HCT116 (cell line): ENCODE results near the gene FANK1. TPM values are rescaled to one million over a fixed set of nuclear protein-coding genes. Genes with fewer than 3 reads are reported as not detected.

ENCODE experiments used
- ATAC-seq: fragments of 200-7000 bp; cut with Tn5 transposase; 2 replicates; pipeline ENCODE4 v1.9.1; 2020; ENCODE audit warnings: mild to moderate bottlenecking, moderate library complexity
- BruUV-seq: library from RNA; stranded (reverse); fragments of 400-500 nt; replicated peaks from 2 replicates; lab custom pipeline; 2021; lab: Mats Ljungman, UMichigan
- CTCF ChIA-PET: fragments of 300-600 bp; sonication (Branson Sonifier 250); formaldehyde crosslinking; loops from one replicate; lab custom pipeline; 2021; ENCODE audit warnings: antibody characterized with exemption; lab: Charles Lee
- POLR2A ChIA-PET: fragments of 300-600, 350-600 bp; sonication (Branson Sonifier 250); formaldehyde crosslinking; loops from one replicate; lab custom pipeline; 2021; ENCODE audit warnings: antibody characterized with exemption; lab: Charles Lee
- RAD21 ChIA-PET, 2 experiments: fragments of 300-600 bp; sonication (Branson Sonifier 250); formaldehyde crosslinking; loops; one replicate each; lab custom pipeline; 2023; ENCODE audit warnings: low total read pairs in 2 of 2; ENCODE audit not compliant: uncharacterized antibody in 2 of 2, unreplicated experiment in 2 of 2, low non-redundant PET in 1 of 2; lab: Charles Lee
- DNase-seq: peaks from one replicate; pipeline ENCODE4 v3.0.0-alpha.2; 2010; ENCODE audit warnings: low read depth, low spot score
- H2AFZ ChIP-seq: fragments of 200-600 bp; shearing (Covaris generic), sonication (generic); 2 replicates; pipeline ENCODE4 v1.6.1; 2017; ENCODE audit warnings: low read depth, mixed run types, mixed read lengths, antibody characterized with exemption, low read length; ENCODE audit not compliant: poor library complexity, severe bottlenecking
- H3K27ac ChIP-seq: 2 replicates; pipeline ENCODE4 v1.5.1; 2012; ENCODE audit warnings: low read depth, low read length
- H3K27me3 ChIP-seq: fragments of 200-600 bp; sonication (generic); 2 replicates; pipeline ENCODE4 v1.6.1; 2016; ENCODE audit warnings: mixed run types, low read length, mixed read lengths; ENCODE audit not compliant: insufficient read depth
- H3K36me3 ChIP-seq, 2 experiments: fragments of 200-500 bp in 1 of 2; fragments of 200-600 bp in 1 of 2; sonication (Bioruptor generic) in 1 of 2; sonication (generic) in 1 of 2; 2 replicates each; pipeline versions ENCODE4 v1.5.1 to v1.6.1; 2014 to 2016; ENCODE audit warnings: low read length in 2 of 2, inconsistent platforms in 1 of 2, mixed read lengths in 1 of 2, mixed run types in 1 of 2; ENCODE audit not compliant: insufficient read depth in 2 of 2, control insufficient read depth in 1 of 2
- H3K4me1 ChIP-seq, 2 experiments: fragments of 200-600 bp in 1 of 2; sonication (generic) in 1 of 2; 2 replicates each; pipeline versions ENCODE4 v1.5.1 to v1.6.1; 2012 to 2017; ENCODE audit warnings: low read length in 2 of 2, inconsistent platforms in 1 of 2, mild to moderate bottlenecking in 1 of 2, mixed read lengths in 1 of 2, mixed run types in 1 of 2, moderate library complexity in 1 of 2; ENCODE audit not compliant: insufficient read depth in 2 of 2, control insufficient read depth in 1 of 2
- H3K4me2 ChIP-seq: fragments of 200-600 bp; sonication (generic); 2 replicates; pipeline ENCODE4 v1.6.1; 2017; ENCODE audit warnings: mixed run types, low read length, mixed read lengths
- H3K4me3 ChIP-seq, 2 experiments: fragments of 200-600 bp in 1 of 2; sonication (generic) in 1 of 2; replicated peaks in 1 of 2; 2 replicates each; pipeline ENCODE4 v1.5.1; 2011 to 2016; ENCODE audit warnings: low read length in 2 of 2, control low read depth in 1 of 2, low read depth in 1 of 2, mild to moderate bottlenecking in 1 of 2, mixed read lengths in 1 of 2, mixed run types in 1 of 2
- H3K79me2 ChIP-seq: fragments of 200-600 bp; sonication (generic); 2 replicates; pipeline ENCODE4 v1.6.1; 2017; ENCODE audit warnings: mild to moderate bottlenecking, mixed run types, low read length, moderate library complexity, mixed read lengths; ENCODE audit not compliant: insufficient read depth
- H3K9ac ChIP-seq: fragments of 200-600 bp; sonication (generic); 2 replicates; pipeline ENCODE4 v1.6.1; 2016; ENCODE audit warnings: low read length, mixed read lengths
- H3K9me2 ChIP-seq: fragments of 200-600 bp; sonication (generic), shearing (Covaris generic); 2 replicates; pipeline ENCODE4 v1.6.1; 2017; ENCODE audit warnings: mixed run types, mild to moderate bottlenecking, moderate library complexity; ENCODE audit not compliant: insufficient read depth
- H3K9me3 ChIP-seq, 2 experiments: fragments of 200-500 bp in 1 of 2; fragments of 200-600 bp in 1 of 2; sonication (Bioruptor generic) in 1 of 2; sonication (generic) in 1 of 2; 2 replicates each; pipeline ENCODE4 v1.6.1; 2014 to 2017; ENCODE audit warnings: low read length in 2 of 2, mixed read lengths in 2 of 2, inconsistent platforms in 1 of 2, low read depth in 1 of 2, mild to moderate bottlenecking in 1 of 2, mixed run types in 1 of 2, moderate library complexity in 1 of 2; ENCODE audit not compliant: control insufficient read depth in 1 of 2, insufficient read depth in 1 of 2
- H4K20me1 ChIP-seq: fragments of 200-600 bp; sonication (generic), shearing (Covaris generic); 2 replicates; pipeline ENCODE4 v1.6.1; 2017; ENCODE audit warnings: mixed run types, mild to moderate bottlenecking, moderate library complexity; ENCODE audit not compliant: insufficient read depth
- EZH2phosphoT487 ChIP-seq: fragments of 200-600 bp; IDR thresholded peaks from 2 replicates; pipeline ENCODE4 v1.6.1; 2018; ENCODE audit warnings: antibody characterized with exemption, borderline replicate concordance
- JUND ChIP-seq: IDR thresholded peaks from 2 replicates; pipeline ENCODE4 v1.6.1; 2012
- SRF ChIP-seq: IDR thresholded peaks from 2 replicates; pipeline ENCODE4 v1.6.1; 2012; ENCODE audit warnings: low read depth
- ZBTB33 ChIP-seq: IDR thresholded peaks from 2 replicates; pipeline ENCODE4 v1.6.1; 2011; ENCODE audit warnings: mild to moderate bottlenecking, low read length, moderate library complexity; ENCODE audit not compliant: insufficient replicate concordance; ENCODE audit errors: extremely low read depth
- intact Hi-C: fragments of 100-400 bp; cut with micrococcal nuclease; formaldehyde crosslinking; loops from 2 replicates; pipeline ENCODE4 v1.10.0; 2022
- total RNA-seq: library from RNA; stranded (reverse); gene quantifications from one replicate; pipeline ENCODE4 v1.2.1, GENCODE V29; 2021; ENCODE audit not compliant: unreplicated experiment

FANK1 gene
- total RNA-seq, 1 experiment from 2014 or later: 5.4 TPM

DNA sequence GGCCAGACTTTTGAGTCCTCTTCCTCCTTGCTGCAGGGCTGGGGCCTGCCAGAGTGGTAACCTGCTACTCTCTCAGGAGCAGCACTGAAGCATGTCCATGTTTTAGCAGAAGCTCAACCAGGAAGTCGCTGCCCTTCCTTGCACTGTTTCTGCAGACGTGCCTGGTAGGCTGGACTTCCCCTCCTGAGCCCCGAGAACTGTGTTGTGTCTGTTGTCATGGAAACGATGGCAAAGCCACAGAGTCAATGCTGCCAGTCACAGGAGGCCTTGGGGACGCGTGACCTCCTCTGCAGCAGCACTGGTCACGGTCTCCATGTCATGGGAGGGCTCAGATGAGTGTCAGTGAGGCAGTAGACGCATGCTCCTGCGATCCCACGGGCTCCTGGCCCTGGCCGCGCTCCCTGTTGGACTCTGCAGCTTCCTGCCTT is 145.5 kb downstream of the FANK1 start:
- ChIA-PET RAD21 (no interaction called here), CTCF (no interaction called here), POLR2A (no interaction called here)
- ATAC-seq (peak; percentile 39; the same call in 1 of the 2 replicates), DNase-seq (no peak)
- Histone ChIP-seq H3K79me2 (no peaks in the 10 kb centered on the region), H3K9me3 (no peaks in the 10 kb centered on the region), H4K20me1 (no peaks in the 10 kb centered on the region), H3K9me2 (no peaks in the 10 kb centered on the region), H3K27ac (no peak overlapping the region), H3K27me3 (0 out of 2 replicates have a peak, but pooled peaks cover 3% of the 10 kb centered on the region), H3K4me3 (no peak overlapping the region), H3K36me3 (no peaks in the 10 kb centered on the region), H2AFZ (no peak overlapping the region), H3K9ac (no peak overlapping the region), H3K4me1 (no peaks in the 10 kb centered on the region), H3K4me2 (no peak overlapping the region)
- no TSS peak for BruUV-seq
- TF ChIP-seq JUND (no peak), EZH2phosphoT487 (no peak)
- intact Hi-C loops: no loop called here

GRCh38 chr10:126042354-126042753 is 146.0 kb downstream of the FANK1 start:
- no peak for ATAC-seq
- BruUV-seq: no TSS peak
- RAD21 ChIA-PET: no interaction called here

More at GRCh38 chr10:126042354-126042753, 146.0 kb downstream of the FANK1 start:
- TF ChIP-seq ZBTB33: no peak
- TF ChIP-seq SRF: no peak
- TF ChIP-seq, all 23 proteins: peak for 0
- POLR2A ChIA-PET: no interaction called here
- H3K4me1 ChIP-seq: no peaks in the 10 kb centered on the region
- H3K79me2 ChIP-seq: no peaks in the 10 kb centered on the region
- H3K9ac ChIP-seq: no peak overlapping the region
- no peaks in the 10 kb centered on the region for H3K9me2 ChIP-seq
- no peak overlapping the region for H3K27ac ChIP-seq
- intact Hi-C loops: no loop called here
- H3K27me3 ChIP-seq: no peaks in the 10 kb centered on the region
- no peak for DNase-seq
- H3K4me3 ChIP-seq: no peak overlapping the region
- H3K36me3 ChIP-seq: no peaks in the 10 kb centered on the region
- no peak overlapping the region for H3K4me2 ChIP-seq
- H2AFZ ChIP-seq: no peak overlapping the region
- H3K9me3 ChIP-seq: no peaks in the 10 kb centered on the region
- H4K20me1 ChIP-seq: no peaks in the 10 kb centered on the region
- CTCF ChIA-PET: no interaction called here
